ENCODE results near the gene SLC16A5.

- TF ChIP-seq POLR2AphosphoS5 (IDR thresholded peaks at IDR 0.05) (no peak), EP300 (IDR thresholded peaks at IDR 0.05) (no peak), POLR2A (IDR thresholded peaks at IDR 0.05) (no peak)
- TF ChIP-seq, protein P1, sequence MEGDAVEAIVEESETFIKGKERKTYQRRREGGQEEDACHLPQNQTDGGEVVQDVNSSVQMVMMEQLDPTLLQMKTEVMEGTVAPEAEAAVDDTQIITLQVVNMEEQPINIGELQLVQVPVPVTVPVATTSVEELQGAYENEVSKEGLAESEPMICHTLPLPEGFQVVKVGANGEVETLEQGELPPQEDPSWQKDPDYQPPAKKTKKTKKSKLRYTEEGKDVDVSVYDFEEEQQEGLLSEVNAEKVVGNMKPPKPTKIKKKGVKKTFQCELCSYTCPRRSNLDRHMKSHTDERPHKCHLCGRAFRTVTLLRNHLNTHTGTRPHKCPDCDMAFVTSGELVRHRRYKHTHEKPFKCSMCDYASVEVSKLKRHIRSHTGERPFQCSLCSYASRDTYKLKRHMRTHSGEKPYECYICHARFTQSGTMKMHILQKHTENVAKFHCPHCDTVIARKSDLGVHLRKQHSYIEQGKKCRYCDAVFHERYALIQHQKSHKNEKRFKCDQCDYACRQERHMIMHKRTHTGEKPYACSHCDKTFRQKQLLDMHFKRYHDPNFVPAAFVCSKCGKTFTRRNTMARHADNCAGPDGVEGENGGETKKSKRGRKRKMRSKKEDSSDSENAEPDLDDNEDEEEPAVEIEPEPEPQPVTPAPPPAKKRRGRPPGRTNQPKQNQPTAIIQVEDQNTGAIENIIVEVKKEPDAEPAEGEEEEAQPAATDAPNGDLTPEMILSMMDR (IDR thresholded peaks at IDR 0.05) = no peak
These were observed 8.8 kb upstream of the SLC16A5 start for GRCh38 chr17:75079023-75079373.
